DOHH2 (cell line): ENCODE measurements around the gene BRINP3.

Source experiments
- H3F3A ChIP-seq: fragments of 200-600 bp; sonication (generic), shearing (Covaris generic); 2 replicates; pipeline ENCODE4 v1.6.0; 2016; ENCODE audit warnings: antibody characterized with exemption, mild to moderate bottlenecking; ENCODE audit not compliant: control insufficient read depth, insufficient read depth
- H3K27ac ChIP-seq: fragments of 200-600 bp; sonication (generic); 2 replicates; pipeline ENCODE4 v1.5.1; 2014; ENCODE audit warnings: low read depth, mild to moderate bottlenecking, low read length, moderate library complexity
- H3K27me3 ChIP-seq: fragments of 200-600 bp; sonication (generic); 2 replicates; pipeline ENCODE4 v1.6.1; 2014; ENCODE audit warnings: mild to moderate bottlenecking, low read length, mixed read lengths; ENCODE audit not compliant: control insufficient read depth
- H3K36me3 ChIP-seq: fragments of 200-600 bp; sonication (generic); 2 replicates; pipeline ENCODE4 v1.6.1; 2014; ENCODE audit warnings: mild to moderate bottlenecking, low read length, moderate library complexity, mixed read lengths; ENCODE audit not compliant: control insufficient read depth
- H3K4me1 ChIP-seq: fragments of 200-600 bp; sonication (generic); 2 replicates; pipeline ENCODE4 v1.6.1; 2014; ENCODE audit warnings: mild to moderate bottlenecking, low read length, mixed read lengths; ENCODE audit not compliant: control insufficient read depth
- H3K4me2 ChIP-seq: fragments of 200-600 bp; sonication (generic); 2 replicates; pipeline ENCODE4 v1.6.0; 2014; ENCODE audit warnings: mild to moderate bottlenecking, low read length, moderate library complexity
- H3K4me3 ChIP-seq: fragments of 200-600 bp; sonication (generic); 2 replicates; pipeline ENCODE4 v1.5.1; 2014; ENCODE audit warnings: mild to moderate bottlenecking, low read length, mixed read lengths
- H3K79me2 ChIP-seq: fragments of 200-600 bp; sonication (generic); 2 replicates; pipeline ENCODE4 v1.6.1; 2014; ENCODE audit warnings: mild to moderate bottlenecking, low read length, mixed read lengths; ENCODE audit not compliant: control insufficient read depth
- H3K9me2 ChIP-seq: fragments of 200-600 bp; sonication (generic); replicated peaks from 2 replicates; pipeline ENCODE4 v1.6.1; 2014; ENCODE audit warnings: mild to moderate bottlenecking, low read length, mixed read lengths; ENCODE audit not compliant: control insufficient read depth
- H3K9me3 ChIP-seq: fragments of 200-600 bp; sonication (generic); 2 replicates; pipeline ENCODE4 v1.6.1; 2014; ENCODE audit warnings: antibody characterized with exemption, low read length, mixed read lengths; ENCODE audit not compliant: control insufficient read depth, insufficient read depth
- H4K20me1 ChIP-seq: fragments of 200-600 bp; sonication (generic); 2 replicates; pipeline ENCODE4 v1.6.0; 2014; ENCODE audit warnings: low read depth, mild to moderate bottlenecking, antibody characterized with exemption, low read length, moderate library complexity; ENCODE audit not compliant: control insufficient read depth, insufficient read depth
- EZH2phosphoT487 ChIP-seq: fragments of 200-600 bp; sonication (generic); IDR thresholded peaks from 2 replicates; pipeline ENCODE4 v1.6.1; 2017; ENCODE audit warnings: borderline replicate concordance, mild to moderate bottlenecking, antibody characterized with exemption, low read length, moderate library complexity, mixed read lengths
- TF ChIP-seq, protein P1 (sequence below): fragments of 200-600 bp; sonication (generic); IDR thresholded peaks from one replicate; pipeline ENCODE4 v1.5.1; 2014; ENCODE audit warnings: antibody characterized with exemption, mild to moderate bottlenecking, low read depth, low read length; ENCODE audit not compliant: poor library complexity, severe bottlenecking

Gene BRINP3

DNA sequence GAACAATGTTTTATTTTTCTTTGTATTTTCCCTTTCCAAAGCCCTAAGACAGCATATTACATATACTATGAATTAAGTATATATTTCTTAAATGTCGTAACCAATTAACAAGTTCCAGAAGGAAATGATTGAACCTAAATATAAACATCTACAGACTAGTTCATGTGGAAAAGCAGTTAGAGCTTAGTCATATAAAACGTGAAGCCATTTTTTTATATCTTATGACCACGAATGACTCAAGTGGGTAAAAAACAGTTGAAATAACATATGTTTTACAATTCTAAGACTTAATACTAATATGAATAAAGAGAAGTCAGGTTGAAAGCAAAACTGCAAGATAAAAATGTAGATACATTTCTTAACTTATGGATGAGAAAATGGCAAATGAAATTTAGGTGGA lies 307.3 kb downstream of the BRINP3 start:
- no peaks in the 10 kb centered on the region for H3K36me3 ChIP-seq
- H3K79me2 ChIP-seq: no peaks in the 10 kb centered on the region
- no peaks in the 10 kb centered on the region for H4K20me1 ChIP-seq
- TF ChIP-seq, protein P1, sequence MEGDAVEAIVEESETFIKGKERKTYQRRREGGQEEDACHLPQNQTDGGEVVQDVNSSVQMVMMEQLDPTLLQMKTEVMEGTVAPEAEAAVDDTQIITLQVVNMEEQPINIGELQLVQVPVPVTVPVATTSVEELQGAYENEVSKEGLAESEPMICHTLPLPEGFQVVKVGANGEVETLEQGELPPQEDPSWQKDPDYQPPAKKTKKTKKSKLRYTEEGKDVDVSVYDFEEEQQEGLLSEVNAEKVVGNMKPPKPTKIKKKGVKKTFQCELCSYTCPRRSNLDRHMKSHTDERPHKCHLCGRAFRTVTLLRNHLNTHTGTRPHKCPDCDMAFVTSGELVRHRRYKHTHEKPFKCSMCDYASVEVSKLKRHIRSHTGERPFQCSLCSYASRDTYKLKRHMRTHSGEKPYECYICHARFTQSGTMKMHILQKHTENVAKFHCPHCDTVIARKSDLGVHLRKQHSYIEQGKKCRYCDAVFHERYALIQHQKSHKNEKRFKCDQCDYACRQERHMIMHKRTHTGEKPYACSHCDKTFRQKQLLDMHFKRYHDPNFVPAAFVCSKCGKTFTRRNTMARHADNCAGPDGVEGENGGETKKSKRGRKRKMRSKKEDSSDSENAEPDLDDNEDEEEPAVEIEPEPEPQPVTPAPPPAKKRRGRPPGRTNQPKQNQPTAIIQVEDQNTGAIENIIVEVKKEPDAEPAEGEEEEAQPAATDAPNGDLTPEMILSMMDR: no peak
- no peak for TF ChIP-seq EZH2phosphoT487
- no peak overlapping the region for H3K27ac ChIP-seq
- H3K4me3 ChIP-seq: no peak overlapping the region
- H3K4me2 ChIP-seq: no peak overlapping the region
- H3K4me1 ChIP-seq: no peaks in the 10 kb centered on the region
- no peaks in the 10 kb centered on the region for H3K9me2 ChIP-seq
- no peaks in the 10 kb centered on the region for H3K9me3 ChIP-seq
- H3F3A ChIP-seq: no peaks in the 10 kb centered on the region
- H3K27me3 ChIP-seq: no peaks in the 10 kb centered on the region

DNA sequence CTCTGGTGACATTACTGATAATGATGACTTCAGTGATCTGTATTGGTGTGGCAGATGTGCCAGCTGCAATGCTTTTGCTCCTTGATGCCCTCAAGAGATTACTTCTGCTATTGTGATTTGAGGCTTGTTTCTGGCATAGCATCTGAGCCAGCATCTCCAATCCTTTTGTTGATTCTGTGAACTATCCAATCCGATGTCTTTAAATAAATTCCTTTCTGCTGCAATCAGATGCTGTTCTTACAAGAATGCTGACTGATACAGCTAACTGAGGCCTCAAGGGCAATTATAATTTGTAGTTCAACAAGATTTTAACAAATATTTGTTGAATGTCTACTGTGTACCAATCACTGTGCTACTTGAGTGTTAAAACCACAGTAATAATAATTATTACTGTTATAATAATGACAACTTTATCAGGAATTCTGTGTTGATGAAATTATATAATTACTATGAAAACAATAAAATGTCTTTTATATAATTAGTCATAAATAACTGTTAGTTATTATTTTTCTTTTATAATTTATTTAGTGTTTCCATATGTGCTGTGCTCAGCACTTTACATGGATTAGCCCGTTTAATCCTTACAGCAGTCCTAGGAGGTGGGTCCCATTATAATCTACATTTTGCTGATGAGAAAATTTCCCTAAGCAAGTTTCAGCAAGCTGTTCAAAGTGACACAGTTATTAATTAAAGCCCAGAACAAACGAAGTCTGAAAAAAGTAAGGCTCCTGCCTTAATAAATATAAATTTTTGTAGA lies 308.2 kb downstream of the BRINP3 start:
- TF ChIP-seq, protein P1: no peak
- no peak for TF ChIP-seq EZH2phosphoT487
- Histone ChIP-seq H3K9me3 (no peaks in the 10 kb centered on the region), H3K9me2 (no peaks in the 10 kb centered on the region), H3K27me3 (no peaks in the 10 kb centered on the region), H3K27ac (no peak overlapping the region), H3K4me1 (no peaks in the 10 kb centered on the region), H3F3A (no peaks in the 10 kb centered on the region), H4K20me1 (no peaks in the 10 kb centered on the region), H3K79me2 (no peaks in the 10 kb centered on the region), H3K36me3 (no peaks in the 10 kb centered on the region), H3K4me2 (no peak overlapping the region), H3K4me3 (no peak overlapping the region)

DNA sequence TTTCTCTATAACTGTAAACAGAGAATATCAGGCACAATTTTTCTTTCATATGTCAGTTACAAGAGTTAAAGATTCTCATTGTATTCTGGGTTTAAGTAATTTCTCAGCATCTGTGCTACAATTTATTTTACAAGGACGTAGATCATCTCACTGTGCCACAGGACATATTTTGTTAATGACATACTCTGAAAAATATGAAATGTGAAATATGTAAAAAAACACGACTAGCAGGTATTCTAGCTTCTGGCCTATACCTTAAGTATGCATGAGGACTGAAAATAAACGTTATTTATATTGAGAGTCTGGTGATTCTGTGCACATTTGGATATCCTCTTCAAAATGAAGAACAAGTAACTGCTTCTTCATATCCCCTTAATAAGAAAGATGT lies 308.8 kb downstream of the BRINP3 start:
- TF ChIP-seq EZH2phosphoT487: no peak
- TF ChIP-seq, protein P1: no peak
- no peaks in the 10 kb centered on the region for H3K36me3 ChIP-seq
- H3K4me1 ChIP-seq: no peaks in the 10 kb centered on the region
- H3K27me3 ChIP-seq: no peaks in the 10 kb centered on the region
- H3K79me2 ChIP-seq: no peaks in the 10 kb centered on the region
- H3K4me2 ChIP-seq: no peak overlapping the region
- no peaks in the 10 kb centered on the region for H4K20me1 ChIP-seq
- no peaks in the 10 kb centered on the region for H3K9me2 ChIP-seq
- H3K4me3 ChIP-seq: no peak overlapping the region
- no peaks in the 10 kb centered on the region for H3K9me3 ChIP-seq
- no peak overlapping the region for H3K27ac ChIP-seq
- H3F3A ChIP-seq: no peaks in the 10 kb centered on the region
